CD14-positive monocyte (primary cell): ENCODE results near the gene C7. TPM values are rescaled to one million over a fixed set of nuclear protein-coding genes. Genes with fewer than 3 reads are reported as not detected.
"Not testable (repeated sequence)": the region's sequence is repeated elsewhere in the genome, so short reads cannot be mapped to it uniquely, and the experiment has no call there.

Experiments used
- DNase-seq, 3 donors: peaks; one replicate each; pipeline ENCODE4 v3.0.0-alpha.2; 2011 to 2022
- H2AFZ ChIP-seq: 2 replicates; pipeline ENCODE4 v1.6.0; 2012; ENCODE audit warnings: mild to moderate bottlenecking, low read depth, low read length, inconsistent platforms; ENCODE audit not compliant: insufficient read depth, poor library complexity, severe bottlenecking
- H3K27ac ChIP-seq, 2 donors: 1 replicate in 1 of 2; 2 replicates in 1 of 2; pipeline ENCODE4 v1.5.1; 2012 to 2013; ENCODE audit warnings: low read length in 2 of 2, control low read depth in 1 of 2, inconsistent platforms in 1 of 2, low read depth in 1 of 2, mild to moderate bottlenecking in 1 of 2
- H3K27me3 ChIP-seq, 2 donors: one replicate each; pipeline versions ENCODE4 v1.6.0 to v1.6.1; 2011 to 2013; ENCODE audit warnings: low read length in 2 of 2; ENCODE audit not compliant: control insufficient read depth in 2 of 2, insufficient read depth in 2 of 2
- H3K36me3 ChIP-seq, 2 donors: replicated peaks in 1 of 2; 1 replicate in 1 of 2; 2 replicates in 1 of 2; pipeline versions ENCODE4 v1.5.1 to v1.6.1; 2012 to 2013; ENCODE audit warnings: low read length in 2 of 2, control low read depth in 1 of 2, inconsistent platforms in 1 of 2, mild to moderate bottlenecking in 1 of 2; ENCODE audit not compliant: insufficient read depth in 2 of 2, control insufficient read depth in 1 of 2
- H3K4me1 ChIP-seq, 2 donors: 1 replicate in 1 of 2; 2 replicates in 1 of 2; pipeline versions ENCODE4 v1.5.1 to v1.6.1; 2012 to 2013; ENCODE audit warnings: low read length in 2 of 2, control low read depth in 1 of 2, inconsistent platforms in 1 of 2, mild to moderate bottlenecking in 1 of 2, moderate library complexity in 1 of 2; ENCODE audit not compliant: insufficient read depth in 2 of 2, control insufficient read depth in 1 of 2
- H3K4me2 ChIP-seq: replicated peaks from 2 replicates; pipeline ENCODE3; 2012; ENCODE audit warnings: low read length, moderate library complexity, mild to moderate bottlenecking; ENCODE audit not compliant: poor library complexity, severe bottlenecking; ENCODE audit errors: extremely low read depth
- H3K4me3 ChIP-seq, 3 experiments: fragments of 200-600 bp in 1 of 3; sonication (generic) in 1 of 3; replicated peaks in 1 of 3; 1 replicate in 2 of 3; 2 replicates in 1 of 3; pipeline ENCODE4 v1.5.1; 2011 to 2013; ENCODE audit warnings: low read length in 3 of 3, mild to moderate bottlenecking in 3 of 3, control low read depth in 2 of 3, low read depth in 2 of 3, inconsistent platforms in 1 of 3, moderate library complexity in 1 of 3
- H3K79me2 ChIP-seq: 2 replicates; pipeline ENCODE4 v1.6.0; 2012; ENCODE audit warnings: mild to moderate bottlenecking, control low read depth, inconsistent platforms, low read length, moderate library complexity; ENCODE audit not compliant: insufficient read depth
- H3K9ac ChIP-seq: 2 replicates; pipeline ENCODE4 v1.6.0; 2017; ENCODE audit warnings: low read length, mild to moderate bottlenecking; ENCODE audit not compliant: insufficient read depth, poor library complexity, severe bottlenecking
- H3K9me3 ChIP-seq, 2 donors: replicated peaks in 1 of 2; 1 replicate in 1 of 2; 2 replicates in 1 of 2; pipeline versions ENCODE4 v1.5.1 to v1.6.1; 2012 to 2013; ENCODE audit warnings: low read length in 2 of 2, control low read depth in 1 of 2; ENCODE audit not compliant: control insufficient read depth in 1 of 2, insufficient read depth in 1 of 2
- H4K20me1 ChIP-seq: 2 replicates; pipeline ENCODE4 v1.6.0; 2012; ENCODE audit warnings: mild to moderate bottlenecking, low read length, control low read depth, moderate library complexity; ENCODE audit not compliant: insufficient read depth
- H3K27ac Mint-ChIP-seq, 7 donors: one replicate each; pipeline ENCODE4 v1.8.0; 2020; ENCODE audit warnings: mild to moderate bottlenecking in 7 of 7, mixed read lengths in 7 of 7, moderate library complexity in 6 of 7, inconsistent platforms in 2 of 7
- H3K27me3 Mint-ChIP-seq, 3 donors: one replicate each; pipeline ENCODE4 v1.8.0; 2021 to 2022; ENCODE audit warnings: low read depth in 3 of 3, mild to moderate bottlenecking in 3 of 3, mixed read lengths in 3 of 3, moderate library complexity in 3 of 3, inconsistent platforms in 1 of 3
- H3K36me3 Mint-ChIP-seq, 2 donors: one replicate each; pipeline ENCODE4 v1.8.0; 2020; ENCODE audit warnings: mixed read lengths in 2 of 2, inconsistent platforms in 1 of 2, mild to moderate bottlenecking in 1 of 2
- H3K4me1 Mint-ChIP-seq: one replicate; pipeline ENCODE4 v1.8.0; 2020; ENCODE audit warnings: mild to moderate bottlenecking, mixed read lengths
- H3K4me3 Mint-ChIP-seq, 2 donors: one replicate each; pipeline ENCODE4 v1.8.0; 2020; ENCODE audit warnings: mild to moderate bottlenecking in 2 of 2, mixed read lengths in 2 of 2, moderate library complexity in 1 of 2
- H3K9me3 Mint-ChIP-seq, 7 donors: one replicate each; pipeline ENCODE4 v1.8.0; 2020 to 2022; ENCODE audit warnings: mixed read lengths in 7 of 7, mild to moderate bottlenecking in 6 of 7, moderate library complexity in 6 of 7, inconsistent platforms in 2 of 7
- WGBS: methylation state at CpG from one replicate; pipeline ENCODE4 v1.1.5; 2013; ENCODE audit warnings: missing lambda C conversion rate; ENCODE audit not compliant: insufficient coverage; 5-methylcytosine and 5-hydroxymethylcytosine counted together
- intact Hi-C, 2 donors: fragments of 100-400 bp; cut with micrococcal nuclease; formaldehyde crosslinking; loops; one replicate each; pipeline versions ENCODE4 v1.15.0 to v1.15.1; 2023
- polyA plus RNA-seq, 3 donors: library from polyadenylated mRNA; depleted of rRNA in 1 of 3; unstranded in 2 of 3; stranded (reverse) in 1 of 3; fragments of 300-500 nt in 2 of 3; fragments of >200 nt in 1 of 3; fragmentation: Illumina TruSeq in 2 of 3; gene quantifications; 1 replicate in 2 of 3; 2 replicates in 1 of 3; pipeline ENCODE4 v1.2.3, GENCODE V29; 2012 to 2021
- TF ChIP-seq, protein P1 (sequence below): fragments of 200-600 bp; IDR thresholded peaks from one replicate; pipeline ENCODE4 v1.8.0; 2022; ENCODE audit warnings: antibody characterized with exemption, mild to moderate bottlenecking

C7 gene
- polyA plus RNA-seq, 3 donors = 0.12 TPM; not detected in 2

DNA sequence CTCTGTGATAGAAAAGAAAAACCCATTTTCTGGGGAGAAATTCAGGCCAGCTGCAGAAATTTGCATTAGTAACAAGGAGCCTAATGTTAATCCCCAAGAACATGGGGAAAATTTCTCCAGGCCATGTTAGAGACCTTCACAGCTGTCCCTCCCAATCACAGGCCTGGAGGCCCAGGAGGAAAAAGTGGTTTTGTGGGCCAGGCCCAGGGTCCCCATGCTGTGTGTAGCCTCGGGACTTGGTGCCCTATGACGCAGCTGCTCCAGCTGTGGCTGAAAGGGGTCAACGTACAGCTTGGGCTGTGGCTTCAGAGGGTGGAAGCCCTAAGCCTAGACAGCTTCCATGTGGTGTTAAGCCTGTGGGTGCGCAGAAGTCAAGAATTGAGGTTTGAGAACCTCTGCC is 27.0 kb upstream of the C7 start:
- Histone ChIP-seq H3K79me2 (no peaks in the 10 kb centered on the region), H3K4me1 (no peaks in the 10 kb centered on the region), H3K36me3 (no peaks in the 10 kb centered on the region), H3K27me3 (no peaks in the 10 kb centered on the region), H3K4me2 (no peak overlapping the region), H3K9ac (no peak overlapping the region), H2AFZ (no peak overlapping the region), H3K4me3 (no peak overlapping the region), H3K27ac (no peak overlapping the region), H4K20me1 (no peaks in the 10 kb centered on the region), H3K9me3 (peaks cover 3 to 4% of the 10 kb centered on the region in 2 donors)
- 94% methylated on average over 4 of the region's 4 CpGs for WGBS
- peaks cover 3% of the 10 kb centered on the region for H3K4me1 Mint-ChIP-seq
- H3K27ac Mint-ChIP-seq = no peak overlapping the region
- H3K27me3 Mint-ChIP-seq = peaks cover 0 to 3% (median 0%) of the 10 kb centered on the region in 3 donors
- H3K9me3 Mint-ChIP-seq = peaks cover 3 to 11% (median 6%) of the 10 kb centered on the region in 7 donors
- TF ChIP-seq, protein P1, sequence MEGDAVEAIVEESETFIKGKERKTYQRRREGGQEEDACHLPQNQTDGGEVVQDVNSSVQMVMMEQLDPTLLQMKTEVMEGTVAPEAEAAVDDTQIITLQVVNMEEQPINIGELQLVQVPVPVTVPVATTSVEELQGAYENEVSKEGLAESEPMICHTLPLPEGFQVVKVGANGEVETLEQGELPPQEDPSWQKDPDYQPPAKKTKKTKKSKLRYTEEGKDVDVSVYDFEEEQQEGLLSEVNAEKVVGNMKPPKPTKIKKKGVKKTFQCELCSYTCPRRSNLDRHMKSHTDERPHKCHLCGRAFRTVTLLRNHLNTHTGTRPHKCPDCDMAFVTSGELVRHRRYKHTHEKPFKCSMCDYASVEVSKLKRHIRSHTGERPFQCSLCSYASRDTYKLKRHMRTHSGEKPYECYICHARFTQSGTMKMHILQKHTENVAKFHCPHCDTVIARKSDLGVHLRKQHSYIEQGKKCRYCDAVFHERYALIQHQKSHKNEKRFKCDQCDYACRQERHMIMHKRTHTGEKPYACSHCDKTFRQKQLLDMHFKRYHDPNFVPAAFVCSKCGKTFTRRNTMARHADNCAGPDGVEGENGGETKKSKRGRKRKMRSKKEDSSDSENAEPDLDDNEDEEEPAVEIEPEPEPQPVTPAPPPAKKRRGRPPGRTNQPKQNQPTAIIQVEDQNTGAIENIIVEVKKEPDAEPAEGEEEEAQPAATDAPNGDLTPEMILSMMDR = no peak
- no peak for DNase-seq
- no peak overlapping the region for H3K4me3 Mint-ChIP-seq
- H3K36me3 Mint-ChIP-seq = no peaks in the 10 kb centered on the region
- intact Hi-C loops = no loop called here

DNA sequence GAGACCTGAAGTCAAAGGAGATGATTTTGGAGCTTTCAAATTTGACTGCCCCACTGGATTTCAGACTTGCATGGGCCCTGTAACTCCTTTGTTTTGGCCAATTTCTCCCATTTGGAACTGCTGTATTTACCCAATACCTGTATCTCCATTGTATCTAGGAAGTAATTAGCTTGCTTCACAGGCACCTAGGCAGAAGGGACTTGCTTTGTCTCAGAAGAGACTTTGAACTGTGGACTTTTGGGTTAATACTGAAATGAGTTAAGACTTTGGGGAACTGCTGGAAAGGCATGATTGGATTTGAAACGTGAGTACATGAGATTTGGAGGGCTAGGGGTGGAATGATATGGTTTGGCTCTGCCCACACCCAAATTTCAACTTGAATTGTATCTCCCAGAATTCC is 26.2 kb upstream of the C7 start:
- H3K27ac Mint-ChIP-seq, H3K4me2 ChIP-seq, H3K4me1 Mint-ChIP-seq, H2AFZ ChIP-seq, H3K36me3 ChIP-seq, H3K79me2 ChIP-seq, H4K20me1 ChIP-seq, H3K4me1 ChIP-seq, H3K9ac ChIP-seq, H3K4me3 ChIP-seq, H3K9me3 ChIP-seq, H3K36me3 Mint-ChIP-seq, H3K27me3 ChIP-seq, H3K27ac ChIP-seq, H3K4me3 Mint-ChIP-seq, intact Hi-C loops, H3K27me3 Mint-ChIP-seq, DNase-seq, H3K9me3 Mint-ChIP-seq: not testable (repeated sequence)
- WGBS = no CpG with 5 or more reads among the region's 1 CpG

DNA sequence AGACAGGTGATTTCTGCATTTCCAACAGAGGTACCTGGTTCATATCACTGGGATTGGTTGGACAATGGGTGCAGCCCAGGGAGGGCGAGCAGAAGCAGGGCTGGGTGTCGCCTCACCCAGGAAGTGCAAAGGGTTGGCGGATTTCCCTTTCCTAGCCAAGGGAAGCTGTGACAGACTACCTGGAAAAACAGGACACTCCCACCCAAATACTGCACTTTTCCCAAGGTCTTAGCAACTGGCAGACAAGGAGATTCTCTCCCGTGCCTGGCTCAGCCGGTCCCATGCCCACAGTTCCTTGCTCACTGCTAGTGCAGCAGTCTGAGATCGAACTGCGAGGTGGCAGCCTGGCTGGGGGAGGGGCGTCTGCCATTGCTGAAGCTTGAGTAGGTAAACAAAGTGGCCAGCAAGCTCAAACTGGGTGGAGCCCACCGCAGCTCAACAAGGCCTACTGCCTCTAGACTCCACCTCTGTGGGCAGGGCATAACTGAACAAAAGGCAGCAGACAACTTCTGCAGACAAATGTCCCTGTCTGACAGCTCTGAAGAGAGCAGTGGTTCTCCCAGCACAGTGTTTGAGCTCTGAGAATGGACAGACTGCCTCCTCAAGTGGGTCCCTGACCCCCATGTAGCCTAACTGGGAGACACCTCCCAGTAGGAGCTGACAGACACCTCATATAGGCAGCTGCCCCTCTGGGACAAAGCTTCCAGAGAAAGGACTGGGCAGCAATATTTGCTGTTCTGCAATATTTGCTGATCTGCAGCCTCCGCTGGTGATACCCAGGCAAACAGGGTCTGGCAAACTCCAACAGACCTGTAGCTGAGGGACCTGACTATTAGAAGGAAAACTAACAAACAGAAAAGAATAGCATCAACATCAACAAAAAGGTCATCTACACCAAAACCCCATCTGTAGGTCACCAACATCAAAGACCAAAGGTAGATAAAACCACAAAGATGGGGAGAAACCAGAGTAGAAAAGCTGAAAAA is 13.6 kb upstream of the C7 start:
- H3K4me1 Mint-ChIP-seq, H3K4me1 ChIP-seq, H3K27me3 ChIP-seq, H3K9me3 ChIP-seq, H3K9ac ChIP-seq, H3K79me2 ChIP-seq, H3K4me3 ChIP-seq, H3K36me3 Mint-ChIP-seq, H3K27ac ChIP-seq, H3K4me2 ChIP-seq, H4K20me1 ChIP-seq, H3K27me3 Mint-ChIP-seq, H3K4me3 Mint-ChIP-seq, H2AFZ ChIP-seq, H3K36me3 ChIP-seq, intact Hi-C loops, DNase-seq, H3K27ac Mint-ChIP-seq: not testable (repeated sequence)
- H3K9me3 Mint-ChIP-seq = peaks cover 1 to 10% (median 6%) of the 10 kb centered on the region in 7 donors
- 88% methylated on average over 9 of the region's 10 CpGs for WGBS
